ENCODE results near the gene POLG. TPM values are rescaled to one million over a fixed set of nuclear protein-coding genes. Genes with fewer than 3 reads are reported as not detected.

POLG gene
- total RNA-seq, 1 donor from 2014 or later: 64.5 TPM

GRCh38 chr15:89325039-89325803 lies 9.4 kb downstream of the POLG start:
- no peak for TF ChIP-seq CTCF (IDR thresholded peaks at IDR 0.05; ENCODE audit: unreplicated experiment)
- H3K27ac Mint-ChIP-seq (ENCODE audit: unreplicated experiment): peak overlapping the region; percentile 67
- no peaks in the 10 kb centered on the region for H3K9me3 Mint-ChIP-seq (ENCODE audit: unreplicated experiment)
- no peak for DNase-seq (ENCODE audit: low spot score)
- H3K4me1 Mint-ChIP-seq (ENCODE audit: unreplicated experiment): peaks cover 9% of the 10 kb centered on the region
- peaks cover 56% of the 10 kb centered on the region for H3K36me3 Mint-ChIP-seq (ENCODE audit: low read depth, unreplicated experiment)
- H3K27me3 Mint-ChIP-seq (ENCODE audit: unreplicated experiment): peaks cover 6% of the 10 kb centered on the region
- H3K4me3 Mint-ChIP-seq (ENCODE audit: unreplicated experiment): peak overlapping the region; percentile 61

GRCh38 chr15:89323825-89324224 lies 10.8 kb downstream of the POLG start:
- DNase-seq (ENCODE audit: low spot score): no peak
- Mint-ChIP-seq H3K27ac (ENCODE audit: unreplicated experiment) (no peak overlapping the region), H3K4me3 (ENCODE audit: unreplicated experiment) (no peak overlapping the region), H3K4me1 (ENCODE audit: unreplicated experiment) (peaks cover 9% of the 10 kb centered on the region), H3K27me3 (ENCODE audit: unreplicated experiment) (peaks cover 6% of the 10 kb centered on the region), H3K36me3 (ENCODE audit: low read depth, unreplicated experiment) (peaks cover 68% of the 10 kb centered on the region), H3K9me3 (ENCODE audit: unreplicated experiment) (no peaks in the 10 kb centered on the region)
- no peak for TF ChIP-seq CTCF (IDR thresholded peaks at IDR 0.05; ENCODE audit: unreplicated experiment)

GRCh38 chr15:89322822-89323221 lies 11.8 kb downstream of the POLG start:
- Mint-ChIP-seq H3K4me3 (ENCODE audit: unreplicated experiment) (peak overlapping the region; percentile 43), H3K9me3 (ENCODE audit: unreplicated experiment) (no peaks in the 10 kb centered on the region), H3K27ac (ENCODE audit: unreplicated experiment) (no peak overlapping the region)

GRCh38 chr15:89321521-89322410 lies 12.9 kb downstream of the POLG start:
- Mint-ChIP-seq H3K36me3 (ENCODE audit: low read depth, unreplicated experiment) (peaks cover 65% of the 10 kb centered on the region), H3K9me3 (ENCODE audit: unreplicated experiment) (no peaks in the 10 kb centered on the region), H3K4me1 (ENCODE audit: unreplicated experiment) (peaks cover 11% of the 10 kb centered on the region), H3K4me3 (ENCODE audit: unreplicated experiment) (no peak overlapping the region), H3K27ac (ENCODE audit: unreplicated experiment) (no peak overlapping the region), H3K27me3 (ENCODE audit: unreplicated experiment) (peaks cover 9% of the 10 kb centered on the region)
- no peak for TF ChIP-seq CTCF (IDR thresholded peaks at IDR 0.05; ENCODE audit: unreplicated experiment)
- no peak for DNase-seq (ENCODE audit: low spot score)

More at GRCh38 chr15:89322822-89323221, 11.8 kb downstream of the POLG start:
- H3K4me1 Mint-ChIP-seq (ENCODE audit: unreplicated experiment): peaks cover 9% of the 10 kb centered on the region
- H3K27me3 Mint-ChIP-seq (ENCODE audit: unreplicated experiment): peaks cover 9% of the 10 kb centered on the region
- DNase-seq (ENCODE audit: low spot score): no peak
- TF ChIP-seq CTCF (IDR thresholded peaks at IDR 0.05; ENCODE audit: unreplicated experiment): no peak
- H3K36me3 Mint-ChIP-seq (ENCODE audit: low read depth, unreplicated experiment): peaks cover 65% of the 10 kb centered on the region

Data from endothelial cell (in vitro differentiated cells).